HCT116 (cell line): Measurements from ENCODE around the gene S100A2. TPM values are rescaled to one million over a fixed set of nuclear protein-coding genes. Genes with fewer than 3 reads are reported as not detected.

Experiments used
- ATAC-seq: fragments of 200-7000 bp; cut with Tn5 transposase; 2 replicates; pipeline ENCODE4 v1.9.1; 2020; ENCODE audit warnings: mild to moderate bottlenecking, moderate library complexity
- BruUV-seq: library from RNA; stranded (reverse); fragments of 400-500 nt; replicated peaks from 2 replicates; lab custom pipeline; 2021; lab: Mats Ljungman, UMichigan
- CTCF ChIA-PET: fragments of 300-600 bp; sonication (Branson Sonifier 250); formaldehyde crosslinking; loops from one replicate; lab custom pipeline; 2021; ENCODE audit warnings: antibody characterized with exemption; lab: Charles Lee
- POLR2A ChIA-PET: fragments of 300-600, 350-600 bp; sonication (Branson Sonifier 250); formaldehyde crosslinking; loops from one replicate; lab custom pipeline; 2021; ENCODE audit warnings: antibody characterized with exemption; lab: Charles Lee
- RAD21 ChIA-PET, 2 experiments: fragments of 300-600 bp; sonication (Branson Sonifier 250); formaldehyde crosslinking; loops; one replicate each; lab custom pipeline; 2023; ENCODE audit warnings: low total read pairs in 2 of 2; ENCODE audit not compliant: uncharacterized antibody in 2 of 2, unreplicated experiment in 2 of 2, low non-redundant PET in 1 of 2; lab: Charles Lee
- DNase-seq: peaks from one replicate; pipeline ENCODE4 v3.0.0-alpha.2; 2010; ENCODE audit warnings: low read depth, low spot score
- H2AFZ ChIP-seq: fragments of 200-600 bp; shearing (Covaris generic), sonication (generic); 2 replicates; pipeline ENCODE4 v1.6.1; 2017; ENCODE audit warnings: low read depth, mixed run types, mixed read lengths, antibody characterized with exemption, low read length; ENCODE audit not compliant: poor library complexity, severe bottlenecking
- H3K27ac ChIP-seq: 2 replicates; pipeline ENCODE4 v1.5.1; 2012; ENCODE audit warnings: low read depth, low read length
- H3K27me3 ChIP-seq: fragments of 200-600 bp; sonication (generic); 2 replicates; pipeline ENCODE4 v1.6.1; 2016; ENCODE audit warnings: mixed run types, low read length, mixed read lengths; ENCODE audit not compliant: insufficient read depth
- H3K36me3 ChIP-seq, 2 experiments: fragments of 200-500 bp in 1 of 2; fragments of 200-600 bp in 1 of 2; sonication (Bioruptor generic) in 1 of 2; sonication (generic) in 1 of 2; 2 replicates each; pipeline versions ENCODE4 v1.5.1 to v1.6.1; 2014 to 2016; ENCODE audit warnings: low read length in 2 of 2, inconsistent platforms in 1 of 2, mixed read lengths in 1 of 2, mixed run types in 1 of 2; ENCODE audit not compliant: insufficient read depth in 2 of 2, control insufficient read depth in 1 of 2
- H3K4me1 ChIP-seq, 2 experiments: fragments of 200-600 bp in 1 of 2; sonication (generic) in 1 of 2; 2 replicates each; pipeline versions ENCODE4 v1.5.1 to v1.6.1; 2012 to 2017; ENCODE audit warnings: low read length in 2 of 2, inconsistent platforms in 1 of 2, mild to moderate bottlenecking in 1 of 2, mixed read lengths in 1 of 2, mixed run types in 1 of 2, moderate library complexity in 1 of 2; ENCODE audit not compliant: insufficient read depth in 2 of 2, control insufficient read depth in 1 of 2
- H3K4me2 ChIP-seq: fragments of 200-600 bp; sonication (generic); 2 replicates; pipeline ENCODE4 v1.6.1; 2017; ENCODE audit warnings: mixed run types, low read length, mixed read lengths
- H3K4me3 ChIP-seq, 2 experiments: fragments of 200-600 bp in 1 of 2; sonication (generic) in 1 of 2; replicated peaks in 1 of 2; 2 replicates each; pipeline ENCODE4 v1.5.1; 2011 to 2016; ENCODE audit warnings: low read length in 2 of 2, control low read depth in 1 of 2, low read depth in 1 of 2, mild to moderate bottlenecking in 1 of 2, mixed read lengths in 1 of 2, mixed run types in 1 of 2
- H3K79me2 ChIP-seq: fragments of 200-600 bp; sonication (generic); 2 replicates; pipeline ENCODE4 v1.6.1; 2017; ENCODE audit warnings: mild to moderate bottlenecking, mixed run types, low read length, moderate library complexity, mixed read lengths; ENCODE audit not compliant: insufficient read depth
- H3K9ac ChIP-seq: fragments of 200-600 bp; sonication (generic); 2 replicates; pipeline ENCODE4 v1.6.1; 2016; ENCODE audit warnings: low read length, mixed read lengths
- H3K9me2 ChIP-seq: fragments of 200-600 bp; sonication (generic), shearing (Covaris generic); 2 replicates; pipeline ENCODE4 v1.6.1; 2017; ENCODE audit warnings: mixed run types, mild to moderate bottlenecking, moderate library complexity; ENCODE audit not compliant: insufficient read depth
- H3K9me3 ChIP-seq, 2 experiments: fragments of 200-500 bp in 1 of 2; fragments of 200-600 bp in 1 of 2; sonication (Bioruptor generic) in 1 of 2; sonication (generic) in 1 of 2; 2 replicates each; pipeline ENCODE4 v1.6.1; 2014 to 2017; ENCODE audit warnings: low read length in 2 of 2, mixed read lengths in 2 of 2, inconsistent platforms in 1 of 2, low read depth in 1 of 2, mild to moderate bottlenecking in 1 of 2, mixed run types in 1 of 2, moderate library complexity in 1 of 2; ENCODE audit not compliant: control insufficient read depth in 1 of 2, insufficient read depth in 1 of 2
- H4K20me1 ChIP-seq: fragments of 200-600 bp; sonication (generic), shearing (Covaris generic); 2 replicates; pipeline ENCODE4 v1.6.1; 2017; ENCODE audit warnings: mixed run types, mild to moderate bottlenecking, moderate library complexity; ENCODE audit not compliant: insufficient read depth
- ATF3 ChIP-seq: IDR thresholded peaks from 2 replicates; pipeline ENCODE4 v1.6.1; 2012
- POLR2AphosphoS5 ChIP-seq: IDR thresholded peaks from 2 replicates; pipeline ENCODE4 v1.6.1; 2011; ENCODE audit warnings: mild to moderate bottlenecking, low read depth, low read length, moderate library complexity
- intact Hi-C: fragments of 100-400 bp; cut with micrococcal nuclease; formaldehyde crosslinking; loops from 2 replicates; pipeline ENCODE4 v1.10.0; 2022
- total RNA-seq: library from RNA; stranded (reverse); gene quantifications from one replicate; pipeline ENCODE4 v1.2.1, GENCODE V29; 2021; ENCODE audit not compliant: unreplicated experiment

S100A2 gene
- total RNA-seq, 1 experiment from 2014 or later: 24.8 TPM

DNA sequence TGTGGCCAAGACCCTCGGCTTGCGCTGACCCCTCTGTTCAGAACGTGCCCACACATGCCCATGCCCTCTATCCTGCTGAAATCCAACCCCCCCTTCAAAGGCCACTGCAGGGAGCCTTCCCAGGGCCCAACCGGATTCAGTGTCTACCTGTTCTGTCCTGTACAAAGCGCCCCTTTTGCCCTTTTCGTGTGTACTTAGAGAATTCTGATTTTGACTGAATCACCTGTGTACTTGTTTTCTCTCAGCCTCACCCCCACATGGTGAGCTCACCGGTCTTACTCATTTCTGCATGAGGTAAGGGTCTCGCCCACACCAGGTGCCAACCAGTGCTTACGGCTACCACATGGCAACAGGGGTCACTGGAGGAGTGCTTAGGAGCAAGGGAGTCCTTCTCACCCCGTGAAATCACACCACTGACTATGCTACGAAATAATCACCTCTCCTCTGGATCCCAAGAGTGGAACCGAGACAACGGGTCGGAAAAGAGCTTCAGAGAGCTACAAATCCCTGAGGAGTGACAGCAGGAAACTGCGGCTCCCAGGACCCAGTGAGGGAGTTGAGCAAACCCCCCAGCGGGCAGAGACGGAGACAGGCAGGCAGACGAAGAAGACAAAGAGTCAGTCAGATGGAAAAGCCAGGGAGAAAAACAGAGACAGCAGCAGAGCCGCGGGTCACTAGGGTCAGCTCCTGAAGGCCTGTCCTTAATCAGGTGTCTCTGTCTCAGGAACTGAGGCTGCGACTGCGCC lies 2.1 kb upstream of the S100A2 start:
- ChIA-PET CTCF (interaction anchor here (0.6 to 3.7 kb wide), 17 partner anchors 11 to 214 kb away, joined by 3 to 35 read pairs (median 4); partner anchors contain the start of genes S100A13, S100A14, S100A5 and S100A6), POLR2A (interaction anchor here (0.9 to 2.9 kb wide), 18 partner anchors 10 to 216 kb away, joined by 3 to 93 read pairs (median 4); partner anchors contain the start of genes CHTOP, S100A13, S100A16 and S100A4), RAD21 (interaction anchor here (0.7 to 2.1 kb wide), 13 partner anchors 22 to 66 kb away, joined by 3 to 11 read pairs (median 4); partner anchors contain the start of genes CHTOP (in 1 of the 2), S100A13 (in 1 of the 2), S100A5 (in 1 of the 2) and S100A6 (in 1 of the 2))
- no peaks in the 10 kb centered on the region for H4K20me1 ChIP-seq
- TF ChIP-seq POLR2AphosphoS5 (peak; percentile 40), ATF3 (no peak)
- BruUV-seq: TSS peak; percentile 57
- peak overlapping the region; percentile 80 for H3K9ac ChIP-seq
- no peak overlapping the region for H2AFZ ChIP-seq
- no peaks in the 10 kb centered on the region for H3K9me3 ChIP-seq
- peak overlapping the region; percentile 100 for H3K27ac ChIP-seq
- intact Hi-C loops: loop anchor here (1.0 to 2.0 kb wide), 3 partner anchors 34 to 215 kb away; no protein-coding TSS in a partner anchor
- H3K4me2 ChIP-seq: peak overlapping the region; percentile 68
- ATAC-seq (no peak), DNase-seq (peak; percentile 59)
- no peaks in the 10 kb centered on the region for H3K27me3 ChIP-seq
- H3K79me2 ChIP-seq: no peaks in the 10 kb centered on the region
- peaks cover 65 to 81% of the 10 kb centered on the region in 2 experiments for H3K4me1 ChIP-seq
- no peaks in the 10 kb centered on the region for H3K36me3 ChIP-seq
- H3K9me2 ChIP-seq: no peaks in the 10 kb centered on the region
- H3K4me3 ChIP-seq: peak overlapping the region; percentile 29 to 35
